Activated T-cell treated with anti-CD3 and anti-CD28 coated beads, Interleukin-2, amount 50 U/mL, for 72 hours (primary cell): ENCODE measurements around the gene NCAPD2. TPM values are rescaled to one million over a fixed set of nuclear protein-coding genes. Genes with fewer than 3 reads are reported as not detected.

ENCODE experiments used
- ATAC-seq, 2 donors: fragments of 150-1000 bp; cut with Tn5 transposase; replicated peaks in 1 of 2; 2 replicates each; pipeline ENCODE4 v1.10.0; 2021; ENCODE audit warnings: moderate library complexity in 2 of 2, mild to moderate bottlenecking in 1 of 2
- DNase-seq, 2 donors: peaks; one replicate each; pipeline ENCODE4 v3.0.0; 2021 to 2022; ENCODE audit warnings: mixed read lengths in 1 of 2
- H3K27ac Mint-ChIP-seq: one replicate; pipeline ENCODE4 v1.8.0; 2022; ENCODE audit warnings: mild to moderate bottlenecking, moderate library complexity, mixed read lengths
- H3K27me3 Mint-ChIP-seq: one replicate; pipeline ENCODE4 v1.8.0; 2022; ENCODE audit warnings: low read depth, mixed read lengths
- H3K36me3 Mint-ChIP-seq, 2 donors: one replicate each; pipeline ENCODE4 v1.8.0; 2022; ENCODE audit warnings: mixed read lengths in 2 of 2, mild to moderate bottlenecking in 1 of 2; ENCODE audit not compliant: insufficient read depth in 2 of 2
- H3K4me1 Mint-ChIP-seq: one replicate; pipeline ENCODE4 v1.8.0; 2022; ENCODE audit warnings: low read depth, mixed read lengths
- H3K4me3 Mint-ChIP-seq, 2 donors: one replicate each; pipeline ENCODE4 v1.8.0; 2022; ENCODE audit warnings: mild to moderate bottlenecking in 2 of 2, mixed read lengths in 2 of 2, moderate library complexity in 2 of 2
- H3K9me3 Mint-ChIP-seq, 2 donors: one replicate each; pipeline ENCODE4 v1.8.0; 2022; ENCODE audit warnings: mixed read lengths in 2 of 2
- total RNA-seq, 2 donors: library from RNA; stranded (reverse); gene quantifications; one replicate each; pipeline ENCODE4 v1.2.3, GENCODE V29; 2022

Gene NCAPD2
- total RNA-seq, 2 donors from 2014 or later, result 156 to 168 TPM

- DNase-seq (no peak), ATAC-seq (no peak)
- H3K27me3 Mint-ChIP-seq, result no peaks in the 10 kb centered on the region
- H3K4me3 Mint-ChIP-seq, result peak overlapping the region; percentile 35 to 51
- peak overlapping the region; percentile 86 for H3K27ac Mint-ChIP-seq
- H3K36me3 Mint-ChIP-seq, result peaks cover 27 to 39% of the 10 kb centered on the region in 2 donors
- H3K4me1 Mint-ChIP-seq, result peaks cover 49% of the 10 kb centered on the region
- H3K9me3 Mint-ChIP-seq, result no peaks in the 10 kb centered on the region
Observed at GRCh38 chr12:6575648-6576047, 81.7 kb downstream of the NCAPD2 start.

Other genes starting within 250 kb of the NCAPD2 start
- not detected for gene PLEKHG6, start 183.4 kb upstream of the NCAPD2 start, total RNA-seq
- gene TNFRSF1A, start 152.0 kb upstream of the NCAPD2 start, total RNA-seq, result 10 to 100 TPM; 48.4 to 52.1 TPM
- under 1 TPM; 0.29 to 0.67 TPM for gene SCNN1A, start 118.5 kb upstream of the NCAPD2 start, total RNA-seq
- gene LTBR, start 109.9 kb upstream of the NCAPD2 start, total RNA-seq, result 1 to 10 TPM; 1.3 to 1.9 TPM
- 10 to 100 TPM; 53.1 to 90.5 TPM for gene CD27, start 49.1 kb upstream of the NCAPD2 start, total RNA-seq
- gene TAPBPL, start 42.1 kb upstream of the NCAPD2 start, total RNA-seq, result 10 to 100 TPM; 26.0 to 29.6 TPM
- 10 to 100 TPM; 51.2 to 53.1 TPM for gene VAMP1, start 23.4 kb upstream of the NCAPD2 start, total RNA-seq
- gene MRPL51, start 840 bp upstream of the NCAPD2 start, total RNA-seq, result 100 to 1,000 TPM; 170 to 179 TPM
- 1,000 to 10,000 TPM; 4,101 to 4,234 TPM for gene GAPDH, start 40.4 kb downstream of the NCAPD2 start, total RNA-seq
- 10 to 100 TPM; 14.2 to 17.0 TPM for gene IFFO1, start 61.9 kb downstream of the NCAPD2 start, total RNA-seq
- gene NOP2, start 74.2 kb downstream of the NCAPD2 start, total RNA-seq, result 10 to 100 TPM; 76.9 to 89.8 TPM
- 100 to 1,000 TPM; 292 to 299 TPM for gene CHD4, start 113.3 kb downstream of the NCAPD2 start, total RNA-seq
- gene LPAR5, start 141.9 kb downstream of the NCAPD2 start, total RNA-seq, result 1 to 10 TPM; 4.1 to 8.9 TPM
- 1 to 10 TPM; 5.2 to 6.1 TPM for gene ACRBP, start 153.3 kb downstream of the NCAPD2 start, total RNA-seq
- gene ING4, start 169.0 kb downstream of the NCAPD2 start, total RNA-seq, result 10 to 100 TPM; 27.6 to 28.0 TPM
- gene ZNF384, start 195.3 kb downstream of the NCAPD2 start, total RNA-seq, result 10 to 100 TPM; 78.1 to 82.2 TPM
- under 1 TPM; 0.58 to 0.76 TPM for gene PIANP, start 206.7 kb downstream of the NCAPD2 start, total RNA-seq
- gene COPS7A, start 229.9 kb downstream of the NCAPD2 start, total RNA-seq, result 10 to 100 TPM; 30.2 to 39.7 TPM